GM21786 (cell line): ENCODE measurements around the gene ADM2.
A peak's percentile ranks its signal among the peaks of the same experiment; 100 is the strongest.

ENCODE experiments used
- ATAC-seq: cut with Tn5 transposase; IDR thresholded peaks from one replicate; pipeline ENCODE4 v1.9.1; 2021; ENCODE audit not compliant: unreplicated experiment

Gene ADM2

DNA sequence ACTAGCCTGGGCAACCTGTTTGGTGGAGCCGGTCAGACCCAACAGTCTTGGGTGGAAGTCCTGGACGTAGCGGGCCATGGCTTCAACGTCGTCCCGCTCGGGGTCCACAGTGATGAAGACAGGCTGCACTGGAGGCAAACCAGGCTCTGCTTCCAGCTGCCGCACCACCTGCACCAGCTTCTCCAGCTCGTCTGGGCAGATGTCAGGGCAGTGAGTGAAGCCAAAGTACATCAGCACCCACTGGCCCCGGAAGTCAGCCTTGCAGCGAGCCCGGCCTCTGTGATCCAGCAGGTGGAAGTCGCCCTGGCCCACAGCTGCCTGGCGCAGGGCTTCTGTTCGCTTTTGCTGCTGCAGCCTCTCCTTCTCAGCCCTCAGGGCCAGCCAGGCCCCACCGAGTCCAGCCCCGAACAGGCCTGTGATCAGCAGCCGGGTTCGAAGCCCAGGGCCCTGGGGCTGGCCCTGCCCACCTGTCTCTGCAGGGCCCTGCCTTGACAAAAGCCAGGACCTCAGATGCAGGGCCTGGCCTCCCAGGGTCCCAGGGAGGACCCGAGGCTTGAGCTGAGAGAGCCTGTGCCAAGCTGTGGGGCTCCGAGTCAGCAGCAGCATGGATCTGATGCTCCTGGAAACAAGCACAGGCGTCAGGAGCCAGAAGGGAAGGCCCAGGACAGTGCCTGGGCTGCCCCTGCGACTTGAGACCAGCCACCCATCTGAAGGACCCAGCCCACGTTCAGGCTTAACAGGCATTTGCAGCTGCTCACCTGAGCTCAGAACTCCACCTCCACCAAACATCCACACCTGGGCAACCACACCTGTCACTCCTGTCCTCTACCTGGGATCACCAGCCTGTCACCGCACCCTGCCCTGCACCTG is 42.7 kb downstream of the ADM2 start:
- ATAC-seq = no peak

DNA sequence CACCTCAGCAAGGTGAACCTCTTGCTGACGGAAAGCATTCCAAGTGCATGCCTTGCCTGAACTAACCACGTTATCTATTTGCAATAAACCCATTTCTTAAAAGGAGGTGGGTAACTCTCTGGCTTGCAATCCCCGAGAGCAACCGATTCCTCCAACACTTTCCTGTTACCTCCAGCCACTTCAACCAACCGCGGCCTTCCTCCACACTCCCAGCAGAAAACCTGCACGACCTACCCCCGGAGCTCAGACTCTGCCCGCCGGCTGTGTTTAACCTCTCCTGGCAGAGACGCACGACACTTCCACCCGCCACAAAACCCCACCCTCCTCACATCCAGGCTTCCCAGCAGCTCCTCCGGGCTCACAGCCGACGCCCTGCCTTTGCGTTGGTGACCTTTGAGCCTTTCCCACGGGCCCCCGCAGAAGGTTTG is 43.3 kb downstream of the ADM2 start:
- no peak for ATAC-seq

DNA sequence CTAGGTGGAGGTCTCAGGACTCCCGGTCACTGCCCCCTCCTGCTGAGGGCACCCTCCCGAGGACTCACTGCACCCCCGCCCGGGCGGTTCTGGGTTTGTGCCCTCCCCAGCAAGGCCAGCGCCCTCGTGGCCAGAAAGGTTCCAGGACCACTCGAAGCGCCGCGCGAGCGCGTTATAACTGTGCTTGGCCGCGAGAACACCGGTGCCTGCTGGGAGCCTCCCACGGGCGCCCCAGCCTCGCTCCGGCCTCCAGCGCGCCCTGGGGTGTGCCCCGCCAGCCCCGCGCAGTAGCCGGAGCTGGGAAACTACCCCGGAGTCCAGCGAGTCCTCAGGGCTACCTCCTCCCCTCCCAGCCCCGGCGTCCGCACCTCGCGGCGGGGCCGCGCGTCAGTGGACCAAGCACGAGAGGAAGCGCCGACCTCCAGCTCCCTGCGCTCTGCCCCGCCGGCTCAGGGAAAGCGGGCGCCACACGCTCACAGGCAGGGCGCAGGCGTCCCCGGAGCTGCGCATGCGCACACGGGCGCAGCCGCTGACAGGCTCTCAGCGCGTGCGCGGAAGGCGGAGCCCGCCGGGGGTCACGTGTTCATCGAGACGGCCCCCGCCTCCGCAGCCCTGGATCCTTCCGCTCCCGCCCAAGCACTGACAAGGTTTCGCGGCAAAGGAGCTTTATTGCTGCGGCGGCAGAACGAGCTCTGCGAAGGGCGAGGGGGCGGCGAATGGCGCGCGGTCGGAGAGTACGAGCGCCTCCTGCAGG is 43.9 kb downstream of the ADM2 start, which contains the start of gene SCO2:
Gene SCO2 (minus strand): TSS at position 495 of the 754 bp plus-strand sequence. CDS start 1,187 bp downstream, outside the sequence.
- peak; percentile 32 for ATAC-seq

DNA sequence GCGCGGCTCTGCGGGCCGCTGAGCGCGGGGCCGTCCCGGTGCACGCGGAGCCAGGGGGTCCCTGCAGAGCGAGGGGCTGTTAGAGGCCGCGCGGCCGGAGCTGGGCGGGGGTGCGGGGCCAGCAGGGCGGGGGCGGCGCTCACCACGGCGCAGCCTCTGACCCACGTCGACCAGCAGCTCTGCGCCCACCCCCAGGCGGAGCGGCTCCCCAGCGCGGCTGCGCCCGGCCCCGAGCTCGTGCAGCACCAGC is 44.4 kb downstream of the ADM2 start:
- no peak for ATAC-seq

DNA sequence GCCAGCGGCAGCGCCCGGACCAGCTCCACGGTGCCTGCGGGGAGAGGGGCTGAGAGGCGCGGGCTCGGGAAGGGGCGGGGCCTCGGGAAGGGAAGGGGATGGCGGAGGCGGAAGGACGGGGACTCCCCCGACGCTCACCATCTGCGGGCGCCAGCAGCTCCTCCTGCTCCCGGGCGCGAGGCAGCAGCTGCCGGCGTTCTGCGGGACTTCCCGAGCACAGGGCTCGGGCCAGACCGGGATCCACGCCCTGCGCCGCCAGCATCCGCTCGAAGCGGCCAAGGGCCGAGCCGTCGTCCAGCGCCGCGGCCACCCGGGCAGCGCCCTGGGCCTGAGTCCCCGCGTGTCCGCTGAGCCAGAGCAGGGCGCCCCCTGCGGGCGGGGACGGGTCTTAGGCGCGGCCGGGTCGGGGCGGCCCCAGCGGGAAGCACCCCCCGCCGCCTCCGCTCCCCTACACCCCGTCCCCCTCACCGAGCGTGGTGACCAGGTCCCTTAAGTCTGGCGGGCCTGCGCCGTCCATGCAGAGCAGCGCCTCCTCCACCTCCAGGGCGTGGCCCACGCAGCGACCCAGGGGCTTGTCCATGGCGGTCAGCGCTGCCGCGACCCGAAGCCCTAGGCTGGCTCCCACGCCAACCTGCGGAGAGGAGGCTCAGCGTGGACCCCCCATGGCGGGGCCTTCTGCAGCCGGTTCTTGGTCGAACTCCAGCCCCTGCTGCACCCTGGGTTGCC is 44.9 kb downstream of the ADM2 start:
- peak; percentile 21 for ATAC-seq

DNA sequence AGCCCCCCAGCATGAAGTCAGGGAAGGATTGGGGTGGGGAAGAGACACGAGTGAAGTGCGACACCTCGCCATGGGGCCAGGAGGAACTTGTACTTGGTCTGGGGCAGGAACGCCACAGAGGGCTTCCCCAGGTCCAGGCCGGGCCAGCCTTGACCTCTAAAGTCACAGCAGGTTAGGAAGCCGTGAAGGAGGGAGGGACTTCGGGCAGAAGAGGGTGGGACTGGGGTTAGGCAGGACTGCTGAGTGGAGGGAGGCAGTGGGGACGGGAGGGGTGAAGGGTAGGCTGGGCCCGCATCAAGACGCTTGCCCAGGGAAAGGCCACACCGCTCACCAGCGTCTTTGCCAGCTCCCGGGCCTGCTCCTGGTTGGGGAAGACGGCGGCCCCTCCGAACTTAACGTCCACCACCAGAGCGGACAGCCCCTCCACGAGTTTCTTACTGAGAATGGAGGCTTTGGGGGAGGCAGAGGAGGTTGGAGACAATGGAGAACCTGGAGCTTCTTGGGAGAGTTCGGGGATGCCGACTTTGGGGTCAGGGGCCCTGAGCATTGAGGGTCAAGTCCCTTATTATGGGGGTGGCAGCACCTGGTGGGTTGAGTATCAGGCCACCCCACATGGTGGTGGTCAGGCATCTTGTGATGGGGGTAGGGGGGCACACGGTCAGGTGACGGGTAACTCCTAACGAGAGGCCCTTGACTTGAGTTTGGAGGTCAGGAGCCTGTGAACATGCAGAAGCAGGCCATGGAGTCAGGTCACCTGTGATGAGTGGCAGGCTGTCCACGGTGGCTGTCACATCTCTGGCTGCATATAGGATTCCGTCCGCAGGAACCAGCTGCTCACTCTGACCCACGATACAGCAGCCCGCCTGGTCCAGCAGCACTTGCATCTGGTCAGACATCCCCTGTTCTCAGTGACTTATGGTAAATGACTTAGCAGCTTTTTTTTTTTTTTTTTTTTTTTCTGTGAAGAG is 45.8 kb downstream of the ADM2 start:
- ATAC-seq = no peak

DNA sequence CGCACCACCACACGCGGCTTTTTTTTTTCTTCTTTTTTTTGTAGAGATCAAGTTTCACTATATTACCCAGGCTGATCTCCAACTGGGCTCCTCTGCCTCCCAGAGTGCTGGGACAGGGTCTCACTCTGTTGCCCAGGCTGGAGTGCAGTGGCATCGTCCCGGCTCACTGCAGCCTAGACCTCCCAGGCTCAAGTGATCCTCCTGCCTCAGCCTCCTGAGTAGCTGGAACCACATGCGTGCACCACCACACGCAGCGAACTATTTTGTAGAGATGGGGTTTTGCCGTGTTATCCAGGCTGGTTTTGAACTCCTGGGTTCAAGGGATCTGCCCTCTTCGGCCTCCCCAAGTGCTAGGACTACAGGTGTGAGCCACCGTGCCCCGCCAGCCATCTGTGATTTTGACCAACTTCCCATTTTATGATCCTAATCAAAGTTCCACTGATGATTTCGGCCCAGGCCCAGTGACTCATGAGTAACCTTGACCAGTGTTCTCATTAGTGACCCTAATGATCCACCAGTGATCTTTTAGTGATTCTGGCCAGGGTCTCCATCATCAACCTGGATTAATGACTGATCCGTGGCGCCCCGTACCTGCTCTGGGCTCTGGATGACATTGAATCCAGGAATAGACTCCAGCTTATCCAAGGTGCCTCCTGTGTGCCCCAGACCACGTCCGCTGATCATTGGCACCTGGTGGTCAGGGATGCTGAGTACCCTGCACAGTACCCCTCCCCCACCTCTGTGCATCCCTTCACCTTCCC is 46.8 kb downstream of the ADM2 start:
- ATAC-seq = no peak

DNA sequence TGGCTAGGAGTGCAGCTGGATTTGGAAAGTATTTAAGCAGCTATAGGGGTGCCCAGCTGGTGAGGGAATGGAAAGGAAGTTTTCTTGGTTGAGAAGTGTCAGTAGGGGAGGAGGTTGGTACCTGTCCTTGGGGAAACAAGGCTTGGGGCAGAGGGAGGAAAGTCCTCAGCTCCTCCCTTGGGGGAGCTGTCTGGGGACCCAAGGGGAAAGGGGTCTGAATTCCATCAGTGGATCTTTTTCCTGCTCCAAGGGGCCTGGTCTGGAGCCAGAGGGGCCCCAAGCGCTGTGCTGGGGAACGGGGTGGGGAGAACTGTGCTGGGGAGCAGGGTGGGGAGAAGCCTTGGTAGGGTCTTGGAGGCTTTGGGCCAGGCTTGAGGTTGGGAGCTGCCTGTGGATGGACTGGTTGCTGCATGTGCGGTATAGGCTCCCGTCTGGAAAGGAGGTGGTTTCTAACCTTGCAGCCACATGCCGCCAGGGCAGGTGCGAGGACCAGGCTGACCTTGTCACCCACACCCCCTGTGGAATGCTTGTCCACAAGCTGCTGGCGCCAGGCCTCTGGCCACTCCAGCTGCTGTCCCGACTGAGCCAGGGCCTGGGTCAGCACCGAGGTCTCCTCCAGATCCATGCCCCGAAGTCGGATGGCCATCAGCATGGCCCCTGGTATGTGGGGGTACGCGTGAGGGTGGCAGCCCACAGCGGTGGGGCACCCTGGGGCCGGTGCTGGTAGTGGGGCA is 47.5 kb downstream of the ADM2 start:
- no peak for ATAC-seq

DNA sequence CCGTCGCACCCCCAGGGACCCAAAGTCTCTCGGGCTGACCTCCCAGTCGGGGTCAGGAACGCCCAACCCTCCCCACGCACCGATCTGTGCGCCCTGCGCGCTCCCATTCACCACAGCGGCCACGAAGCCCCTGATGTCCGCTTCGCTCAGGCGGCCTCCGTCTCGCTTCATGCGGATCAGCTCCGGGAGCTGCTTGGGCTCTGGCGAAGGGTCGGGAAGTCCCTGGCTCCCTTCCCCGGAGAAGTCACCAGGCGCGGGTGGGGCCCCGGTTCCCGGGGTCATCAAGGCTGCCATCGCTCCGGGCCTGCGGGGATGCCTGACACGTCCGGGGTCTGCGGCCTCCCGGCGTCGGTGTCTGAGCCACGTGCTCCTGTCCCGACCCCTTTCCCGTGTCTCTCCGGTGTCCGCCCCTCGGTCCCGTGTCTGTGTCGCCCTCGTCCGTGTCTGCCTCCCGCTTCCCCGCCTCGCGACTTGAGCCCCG is 48.1 kb downstream of the ADM2 start:
- ATAC-seq = no peak

DNA sequence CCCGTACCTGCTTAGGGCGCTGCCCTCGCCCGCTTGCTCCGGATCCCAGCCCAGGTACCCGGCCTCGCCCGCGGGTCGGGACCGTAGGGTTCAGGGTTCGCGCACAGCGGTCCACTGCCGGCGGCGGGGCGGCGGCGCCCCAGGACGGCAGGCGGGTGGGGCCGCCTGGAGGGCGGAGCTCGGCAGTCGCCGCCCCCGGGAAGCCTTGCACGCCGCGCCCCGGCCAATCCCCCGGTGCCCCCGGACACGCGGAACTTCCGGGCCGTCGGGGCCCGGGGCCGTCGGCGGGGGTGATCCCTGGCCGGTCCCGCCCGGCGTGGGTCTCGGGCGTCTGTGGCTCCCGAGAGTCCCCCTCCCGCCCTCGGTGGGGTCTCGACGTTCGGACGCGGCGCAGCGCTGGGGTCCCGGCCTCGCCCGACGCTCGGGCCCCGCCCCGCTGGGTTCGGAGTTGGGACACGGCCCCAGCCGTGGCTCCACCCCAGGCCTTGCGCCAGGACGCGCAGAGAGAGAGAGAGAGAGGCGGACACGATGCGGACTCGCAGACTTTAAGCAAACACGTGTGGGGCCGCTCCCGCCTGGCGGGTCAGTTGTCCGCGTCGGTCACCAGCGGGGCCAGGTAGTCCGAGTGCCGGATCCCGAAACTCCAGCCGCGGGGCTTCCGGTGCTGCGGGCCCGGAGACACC is 48.7 kb downstream of the ADM2 start, which contains the start of gene TYMP:
Gene TYMP (minus strand): TSS at position 116 of the 683 bp plus-strand sequence. CDS start 303 bp downstream, outside the sequence.
- ATAC-seq = no peak

DNA sequence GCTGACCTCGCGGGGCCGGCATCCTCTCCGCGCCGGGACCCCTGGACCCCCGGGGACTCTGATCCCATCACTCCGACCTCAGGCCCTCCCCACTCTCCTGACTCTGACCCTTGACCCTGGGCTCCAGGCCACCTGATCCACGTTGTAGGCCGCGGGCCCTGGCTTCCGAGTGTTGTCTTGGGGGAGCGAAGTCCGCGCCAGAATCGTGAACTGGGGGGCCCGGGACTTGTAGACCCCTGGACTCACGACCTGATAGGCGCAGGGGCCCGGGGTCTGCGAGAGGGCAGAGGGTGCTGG is 49.2 kb downstream of the ADM2 start:
- no peak for ATAC-seq

DNA sequence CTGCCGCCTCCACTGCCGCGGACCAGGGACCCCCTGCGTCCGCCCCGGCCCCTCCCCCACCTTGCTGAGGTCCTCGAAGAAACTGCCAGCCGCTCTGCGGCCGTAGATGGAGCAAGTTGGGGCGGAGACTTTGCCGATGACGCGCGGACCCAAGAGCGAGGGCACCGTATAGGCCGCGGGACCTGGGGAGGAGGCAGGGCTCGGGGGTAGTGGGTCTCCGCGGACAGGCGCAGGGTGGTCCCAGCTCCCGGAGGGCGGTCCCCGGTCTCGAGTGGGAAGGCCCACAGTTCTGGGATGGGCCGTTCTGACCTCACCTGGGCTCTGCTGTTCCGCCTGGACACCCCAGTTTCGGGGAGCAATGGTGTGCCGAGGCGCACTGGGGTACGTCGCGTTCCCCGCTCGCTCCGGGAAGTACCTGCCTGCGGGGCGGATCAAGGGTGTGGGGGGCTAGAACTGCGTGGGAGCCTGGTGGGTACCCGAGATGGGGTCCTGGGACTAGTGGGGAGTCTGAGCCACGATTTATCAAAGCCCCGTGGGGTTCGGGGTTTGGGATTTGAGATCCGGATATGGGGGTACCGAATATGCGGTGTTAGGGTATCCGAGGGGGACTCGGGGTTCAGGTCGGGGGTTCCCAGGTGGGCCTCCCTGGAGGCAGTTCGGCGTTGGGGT is 49.7 kb downstream of the ADM2 start:
- ATAC-seq = peak; percentile 22

DNA sequence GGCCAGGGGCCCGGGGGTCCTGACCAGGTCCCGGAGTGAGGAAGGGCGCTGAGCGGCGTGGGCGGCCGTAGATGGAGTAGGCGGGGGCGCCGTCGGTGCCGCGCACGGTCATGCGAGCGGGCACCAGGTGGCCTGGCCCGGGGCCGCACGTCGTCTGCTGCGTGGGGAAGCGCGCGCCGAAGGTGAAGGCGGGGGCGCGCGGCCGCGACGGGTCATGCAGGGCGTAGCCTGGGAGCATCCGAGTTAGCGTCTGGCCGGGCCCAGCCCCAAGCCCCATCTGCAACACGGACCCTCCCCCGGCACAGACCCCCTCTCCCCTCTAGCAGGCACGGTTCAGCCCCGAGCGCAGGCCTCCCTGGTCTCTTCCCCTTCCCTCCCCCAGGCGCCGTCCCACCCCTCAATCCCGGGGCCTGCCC is 50.2 kb downstream of the ADM2 start:
- ATAC-seq = no peak

DNA sequence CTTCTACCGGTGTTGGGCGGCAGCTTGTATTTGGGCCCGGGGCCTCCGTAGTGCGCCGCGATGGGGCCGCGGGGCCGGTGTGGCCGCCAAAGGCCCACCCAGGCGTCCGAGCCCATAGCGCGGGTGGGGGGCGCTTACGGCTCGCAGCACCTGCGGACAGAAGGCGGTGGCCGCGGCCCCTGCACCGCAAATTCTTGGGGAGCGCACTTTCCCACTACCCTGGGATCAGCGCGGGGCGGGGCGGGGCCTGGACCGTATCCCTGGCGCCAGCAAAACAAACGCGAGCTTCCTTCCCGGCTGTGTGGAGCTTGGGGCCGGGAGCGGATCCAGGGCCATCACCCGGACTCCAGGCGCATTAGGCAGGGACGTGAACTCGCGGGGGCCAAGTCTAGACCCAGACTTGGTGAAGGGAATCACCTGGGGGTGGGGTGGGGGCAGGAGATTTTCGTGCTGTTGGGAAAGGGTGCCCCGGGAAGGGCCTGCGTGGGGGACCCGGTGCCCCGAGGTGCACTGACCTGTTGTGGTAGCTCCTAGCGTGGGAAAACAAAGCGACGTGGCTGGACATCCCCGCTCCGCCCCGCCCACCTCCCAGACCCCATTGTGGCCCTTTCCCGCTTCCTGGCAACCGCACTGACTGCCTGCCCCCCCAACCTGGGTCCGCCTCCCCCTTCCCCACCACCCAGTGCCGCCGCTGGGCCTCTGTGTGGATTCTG is 50.8 kb downstream of the ADM2 start:
- no peak for ATAC-seq

DNA sequence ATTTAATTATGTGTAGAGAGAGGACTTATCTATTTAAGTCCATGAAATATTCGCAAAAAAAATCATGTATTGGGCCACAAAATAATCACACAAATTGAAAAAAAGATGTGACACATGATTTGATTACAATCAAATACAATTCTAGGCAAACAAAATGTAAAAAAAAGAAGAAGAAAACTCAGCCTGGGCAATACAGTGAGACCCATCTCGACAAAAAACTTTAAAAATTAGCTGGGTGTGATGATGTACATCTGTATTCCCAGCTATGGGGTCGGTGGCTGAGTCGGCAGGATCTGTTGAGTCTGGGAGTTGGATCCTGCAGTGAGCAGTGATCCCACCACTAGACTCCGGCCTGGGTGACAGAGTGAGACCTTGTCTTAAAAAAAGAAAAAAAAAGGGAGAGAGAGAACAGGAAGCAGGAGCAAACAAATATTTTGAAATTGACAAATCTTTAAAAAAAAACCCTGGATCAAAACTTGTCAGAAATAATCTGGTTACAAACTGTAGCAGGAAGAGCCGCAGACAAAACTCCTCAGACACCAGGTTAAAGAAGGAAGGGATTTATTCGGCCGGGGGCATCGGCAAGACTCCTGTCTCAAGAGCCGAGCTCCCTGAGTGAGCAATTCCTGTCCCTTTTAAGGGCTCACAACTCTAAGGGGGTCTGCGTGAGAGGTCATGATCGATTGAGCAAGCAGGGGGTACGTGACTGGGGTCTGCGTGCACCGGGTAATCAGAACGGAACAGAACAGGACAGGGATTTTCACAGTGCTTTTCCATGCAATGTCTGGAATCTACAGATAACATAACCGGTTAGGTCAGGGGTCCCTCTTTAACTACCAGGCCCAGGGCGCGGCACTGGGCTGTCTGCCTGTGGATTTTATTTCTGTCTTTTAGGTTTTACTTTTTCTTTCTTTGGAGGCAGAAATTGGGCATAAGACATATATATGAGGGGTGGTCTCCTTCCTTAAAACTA is 51.8 kb downstream of the ADM2 start:
- no peak for ATAC-seq
